MCF 10A (cell line): ENCODE results near the gene HS1BP3. TPM values are rescaled to one million over a fixed set of nuclear protein-coding genes. Genes with fewer than 3 reads are reported as not detected.

ENCODE experiments used
- BruUV-seq: library from RNA; stranded (reverse); fragments of 400-500 nt; replicated peaks from 2 replicates; lab custom pipeline; 2021; lab: Mats Ljungman, UMichigan
- CTCF ChIA-PET: fragments of 300-600 bp; sonication (Branson Sonifier 250); formaldehyde crosslinking; extraction: SDS; loops from one replicate; lab custom pipeline; 2021; ENCODE audit warnings: antibody characterized with exemption, inconsistent platforms; lab: Yijun Ruan, JAX
- POLR2A ChIA-PET: fragments of 300-600, 350-650 bp; sonication (Branson Sonifier 250); formaldehyde crosslinking; extraction: SDS; loops from one replicate; lab custom pipeline; 2020; ENCODE audit warnings: antibody characterized with exemption, inconsistent platforms; lab: Yijun Ruan, JAX
- DNase-seq: peaks from one replicate; pipeline ENCODE4 v3.0.0-alpha.2; 2018; ENCODE audit not compliant: unreplicated experiment
- H3K27ac Mint-ChIP-seq: one replicate; pipeline ENCODE4 v1.8.0; 2022; ENCODE audit warnings: mild to moderate bottlenecking, low read depth, mixed read lengths; ENCODE audit not compliant: unreplicated experiment
- H3K27me3 Mint-ChIP-seq: one replicate; pipeline ENCODE4 v1.8.0; 2022; ENCODE audit warnings: mixed read lengths; ENCODE audit not compliant: insufficient read depth, unreplicated experiment
- H3K36me3 Mint-ChIP-seq: one replicate; pipeline ENCODE4 v1.8.0; 2022; ENCODE audit warnings: mild to moderate bottlenecking, moderate library complexity, mixed read lengths; ENCODE audit not compliant: insufficient read depth, unreplicated experiment
- H3K4me1 Mint-ChIP-seq: one replicate; pipeline ENCODE4 v1.8.0; 2022; ENCODE audit warnings: mixed read lengths; ENCODE audit not compliant: insufficient read depth, unreplicated experiment
- H3K4me3 Mint-ChIP-seq: one replicate; pipeline ENCODE4 v1.8.0; 2022; ENCODE audit warnings: mild to moderate bottlenecking, moderate library complexity, mixed read lengths; ENCODE audit not compliant: unreplicated experiment
- H3K9me3 Mint-ChIP-seq: one replicate; pipeline ENCODE4 v1.8.0; 2022; ENCODE audit warnings: mixed read lengths; ENCODE audit not compliant: unreplicated experiment
- intact Hi-C: fragments of 100-400 bp; cut with micrococcal nuclease; formaldehyde crosslinking; loops from 2 replicates; pipeline ENCODE4 v1.14.1; 2022
- total RNA-seq: library from RNA; stranded (reverse); gene quantifications from 2 replicates; pipeline ENCODE4 v1.2.3, GENCODE V29; 2022
- TF ChIP-seq, protein P1 (sequence below): fragments of 200-600 bp; IDR thresholded peaks from one replicate; pipeline ENCODE4 v1.8.0; 2022; ENCODE audit warnings: antibody characterized with exemption, mild to moderate bottlenecking; ENCODE audit not compliant: unreplicated experiment

The HS1BP3 gene
- total RNA-seq, 1 experiment from 2014 or later, result 10.0 TPM

DNA sequence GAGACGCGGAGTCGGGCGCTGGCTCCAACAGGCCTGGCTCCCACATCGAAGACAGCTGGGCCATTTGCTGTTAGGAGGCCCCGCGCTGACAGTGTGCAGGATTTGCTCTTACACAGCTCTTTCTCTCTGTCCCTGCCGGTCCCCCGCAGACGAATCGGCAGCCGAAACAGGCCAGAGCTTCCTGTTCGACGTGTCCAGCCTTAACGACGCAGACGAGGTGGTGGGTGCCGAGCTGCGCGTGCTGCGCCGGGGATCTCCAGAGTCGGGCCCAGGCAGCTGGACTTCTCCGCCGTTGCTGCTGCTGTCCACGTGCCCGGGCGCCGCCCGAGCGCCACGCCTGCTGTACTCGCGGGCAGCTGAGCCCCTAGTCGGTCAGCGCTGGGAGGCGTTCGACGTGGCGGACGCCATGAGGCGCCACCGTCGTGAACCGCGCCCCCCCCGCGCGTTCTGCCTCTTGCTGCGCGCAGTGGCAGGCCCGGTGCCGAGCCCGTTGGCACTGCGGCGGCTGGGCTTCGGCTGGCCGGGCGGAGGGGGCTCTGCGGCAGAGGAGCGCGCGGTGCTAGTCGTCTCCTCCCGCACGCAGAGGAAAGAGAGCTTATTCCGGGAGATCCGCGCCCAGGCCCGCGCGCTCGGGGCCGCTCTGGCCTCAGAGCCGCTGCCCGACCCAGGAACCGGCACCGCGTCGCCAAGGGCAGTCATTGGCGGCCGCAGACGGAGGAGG, 19.6 kb upstream of the HS1BP3 start:
- no peak for DNase-seq
- Mint-ChIP-seq H3K27me3 (peaks cover 9% of the 10 kb centered on the region), H3K36me3 (peaks cover 7% of the 10 kb centered on the region), H3K9me3 (no peaks in the 10 kb centered on the region), H3K4me1 (peaks cover 6% of the 10 kb centered on the region), H3K4me3 (no peak overlapping the region), H3K27ac (no peak overlapping the region)
- TF ChIP-seq, protein P1, sequence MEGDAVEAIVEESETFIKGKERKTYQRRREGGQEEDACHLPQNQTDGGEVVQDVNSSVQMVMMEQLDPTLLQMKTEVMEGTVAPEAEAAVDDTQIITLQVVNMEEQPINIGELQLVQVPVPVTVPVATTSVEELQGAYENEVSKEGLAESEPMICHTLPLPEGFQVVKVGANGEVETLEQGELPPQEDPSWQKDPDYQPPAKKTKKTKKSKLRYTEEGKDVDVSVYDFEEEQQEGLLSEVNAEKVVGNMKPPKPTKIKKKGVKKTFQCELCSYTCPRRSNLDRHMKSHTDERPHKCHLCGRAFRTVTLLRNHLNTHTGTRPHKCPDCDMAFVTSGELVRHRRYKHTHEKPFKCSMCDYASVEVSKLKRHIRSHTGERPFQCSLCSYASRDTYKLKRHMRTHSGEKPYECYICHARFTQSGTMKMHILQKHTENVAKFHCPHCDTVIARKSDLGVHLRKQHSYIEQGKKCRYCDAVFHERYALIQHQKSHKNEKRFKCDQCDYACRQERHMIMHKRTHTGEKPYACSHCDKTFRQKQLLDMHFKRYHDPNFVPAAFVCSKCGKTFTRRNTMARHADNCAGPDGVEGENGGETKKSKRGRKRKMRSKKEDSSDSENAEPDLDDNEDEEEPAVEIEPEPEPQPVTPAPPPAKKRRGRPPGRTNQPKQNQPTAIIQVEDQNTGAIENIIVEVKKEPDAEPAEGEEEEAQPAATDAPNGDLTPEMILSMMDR, result no peak
- BruUV-seq, result no TSS peak
- intact Hi-C loops, result no loop called here
- POLR2A ChIA-PET, result interaction anchor here (0.6 kb wide), 1 partner anchor 462 kb away, joined by 4 read pairs; no protein-coding TSS in a partner anchor
- CTCF ChIA-PET, result interaction anchor here (10.6 kb wide), 1 partner anchor 8 kb away, joined by 127 read pairs; no protein-coding TSS in a partner anchor

DNA sequence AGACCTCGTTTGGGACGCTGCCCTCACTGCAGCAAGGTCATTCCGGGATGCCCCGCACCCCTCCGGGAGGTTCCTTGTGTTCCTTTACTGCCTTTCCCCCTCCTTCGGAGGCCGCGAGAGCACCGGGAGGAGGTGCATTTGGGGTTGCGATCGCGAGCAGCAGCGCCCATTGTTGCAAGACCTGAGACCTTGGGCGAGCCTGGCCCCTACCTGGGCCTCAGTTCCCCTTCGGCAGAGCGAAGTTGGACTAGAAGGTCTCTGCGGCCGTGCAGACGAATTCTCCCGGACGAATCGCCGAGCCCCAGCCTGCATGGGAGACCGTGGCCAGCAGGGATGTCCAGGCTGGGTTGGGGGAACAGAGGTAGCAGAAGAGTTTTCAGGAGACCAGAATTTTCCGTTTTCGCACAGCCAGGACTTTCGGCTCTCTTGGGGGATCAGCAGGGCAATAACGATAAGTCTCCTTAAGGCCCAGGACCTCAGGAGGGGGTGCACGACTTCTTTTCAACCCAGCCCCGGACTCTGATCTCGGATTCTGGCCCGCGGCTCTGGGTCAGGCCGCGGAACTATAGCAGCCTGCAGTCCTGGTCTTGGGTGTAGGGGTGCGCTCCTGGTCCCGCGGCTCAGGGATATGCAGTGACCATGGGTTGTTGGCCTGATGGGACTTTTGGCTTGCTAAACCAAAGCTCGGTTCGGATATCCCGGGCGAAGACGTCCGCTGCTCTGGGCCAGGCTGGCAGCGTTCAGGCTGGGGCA, 18.8 kb upstream of the HS1BP3 start:
- CTCF ChIA-PET, result interaction anchor here (0.9 to 10.6 kb wide), 2 partner anchors 8 to 19 kb away, joined by 3 to 127 read pairs; partner anchors contain the start of gene HS1BP3
- no peak overlapping the region for H3K4me3 Mint-ChIP-seq
- intact Hi-C loops, result no loop called here
- H3K9me3 Mint-ChIP-seq, result no peaks in the 10 kb centered on the region
- no TSS peak for BruUV-seq
- no peaks in the 10 kb centered on the region for H3K4me1 Mint-ChIP-seq
- peaks cover 13% of the 10 kb centered on the region for H3K36me3 Mint-ChIP-seq
- no peak for DNase-seq
- peaks cover 16% of the 10 kb centered on the region for H3K27me3 Mint-ChIP-seq
- TF ChIP-seq, protein P1, result no peak
- POLR2A ChIA-PET, result interaction anchor here (0.6 kb wide), 1 partner anchor 463 kb away, joined by 4 read pairs; no protein-coding TSS in a partner anchor
- H3K27ac Mint-ChIP-seq, result no peak overlapping the region

DNA sequence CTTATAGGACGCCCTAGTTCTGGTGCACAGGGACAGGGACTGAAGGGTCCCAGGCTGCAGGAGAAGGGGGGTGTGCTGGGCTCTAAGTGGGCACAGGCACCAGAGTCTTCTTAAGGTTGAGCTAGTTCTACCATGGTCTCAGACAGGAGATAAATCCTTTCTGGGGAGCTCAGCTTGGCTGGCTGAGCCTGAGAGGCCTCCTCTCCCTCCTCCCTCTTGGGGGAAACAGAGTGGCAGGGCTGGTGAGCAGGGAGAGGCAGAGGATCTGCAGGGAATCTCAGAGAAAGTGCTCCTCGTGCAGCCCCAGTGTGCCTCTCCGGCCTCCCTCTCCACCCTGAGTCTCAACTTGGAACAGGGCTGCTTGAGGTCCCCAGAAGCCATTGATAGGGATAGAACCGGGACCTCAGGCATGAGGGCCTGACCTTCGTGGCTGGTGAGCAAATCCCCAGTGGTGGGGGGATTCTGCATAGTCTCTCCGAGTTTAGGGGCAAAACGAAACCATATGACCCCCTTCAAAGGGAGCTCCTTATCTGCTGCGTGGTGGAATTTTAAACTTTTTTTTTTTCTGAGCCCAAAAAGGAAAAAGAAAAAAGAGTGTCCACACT, 18.1 kb upstream of the HS1BP3 start:
- Mint-ChIP-seq H3K4me3 (no peak overlapping the region), H3K4me1 (no peaks in the 10 kb centered on the region), H3K36me3 (peaks cover 13% of the 10 kb centered on the region), H3K27me3 (peaks cover 24% of the 10 kb centered on the region), H3K27ac (no peak overlapping the region), H3K9me3 (no peaks in the 10 kb centered on the region)
- intact Hi-C loops, result no loop called here
- TF ChIP-seq, protein P1, result no peak
- no peak for DNase-seq
- no TSS peak for BruUV-seq
- ChIA-PET CTCF (interaction anchor here (0.6 to 0.9 kb wide), 3 partner anchors 9 to 127 kb away, joined by 3 read pairs; partner anchors contain the start of gene HS1BP3), POLR2A (no interaction called here)
